Activated T-helper 1 cell treated with anti-CD3 and anti-CD28 coated beads, Interleukin-2, amount 50 U/mL, for 16 hours (primary cell): ENCODE results near the gene ADGRD1.

Source experiments
- DNase-seq, 2 donors: peaks; one replicate each; pipeline ENCODE4 v3.0.0-alpha.2; 2020; ENCODE audit warnings: low read depth in 1 of 2, low spot score in 1 of 2

The ADGRD1 gene

DNA sequence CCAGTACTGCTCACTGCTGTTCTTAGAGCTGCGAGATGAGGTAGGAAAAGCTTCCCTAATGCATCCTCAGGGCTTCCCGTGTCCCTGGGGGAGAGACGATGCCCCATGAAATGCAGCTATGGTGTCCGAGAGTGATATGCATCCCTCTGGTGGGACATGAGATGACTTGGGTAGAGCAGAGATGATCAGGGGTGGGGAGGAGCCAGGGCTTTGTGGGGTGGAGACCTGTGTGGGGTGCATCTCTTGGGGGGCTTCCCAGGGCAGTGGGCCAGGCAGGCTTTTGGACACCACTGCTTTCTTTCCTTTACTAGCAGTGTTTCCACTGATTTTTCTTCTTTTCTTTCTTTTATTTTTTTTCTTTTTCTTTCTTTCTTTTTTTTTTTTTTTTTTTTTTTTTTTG, 147.3 kb downstream of the ADGRD1 start:
- no peak for DNase-seq

DNA sequence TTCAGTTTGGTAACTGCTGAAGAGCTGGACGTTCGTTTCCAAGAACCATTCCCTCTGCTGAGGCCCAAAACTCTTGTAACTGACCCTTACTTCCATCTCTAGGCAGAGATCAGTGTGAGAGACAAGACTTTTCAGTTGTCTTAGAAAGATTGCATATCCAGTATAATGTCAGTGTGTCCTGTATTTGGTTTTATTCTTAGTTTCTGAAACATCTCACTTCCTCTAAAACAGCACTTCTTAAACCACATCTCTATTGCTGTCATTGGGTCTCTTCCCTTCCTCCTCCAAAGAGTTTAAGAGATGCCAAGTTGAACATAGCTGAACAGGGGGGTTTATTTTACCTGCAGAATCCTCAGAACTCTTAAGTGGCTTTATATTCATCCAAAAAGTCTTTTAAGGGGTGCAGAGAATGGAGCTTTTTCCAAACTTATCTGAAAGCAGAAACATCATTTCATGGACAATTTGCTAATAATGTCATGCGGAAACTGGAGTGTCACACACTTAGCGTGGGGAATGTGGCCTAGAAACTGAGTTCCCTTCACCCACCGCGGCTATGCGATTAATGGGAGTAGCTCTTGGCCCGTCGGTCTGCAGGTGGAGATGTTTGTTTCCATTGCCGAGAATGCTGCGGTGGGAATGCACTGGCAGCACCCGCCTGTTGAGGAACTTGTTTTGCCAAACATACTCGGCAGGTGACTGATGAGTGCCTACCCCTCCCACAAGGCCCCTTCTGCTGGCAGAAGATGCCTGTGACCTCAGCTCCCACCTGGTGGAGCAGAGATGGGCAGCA, 148.2 kb downstream of the ADGRD1 start:
- no peak for DNase-seq

DNA sequence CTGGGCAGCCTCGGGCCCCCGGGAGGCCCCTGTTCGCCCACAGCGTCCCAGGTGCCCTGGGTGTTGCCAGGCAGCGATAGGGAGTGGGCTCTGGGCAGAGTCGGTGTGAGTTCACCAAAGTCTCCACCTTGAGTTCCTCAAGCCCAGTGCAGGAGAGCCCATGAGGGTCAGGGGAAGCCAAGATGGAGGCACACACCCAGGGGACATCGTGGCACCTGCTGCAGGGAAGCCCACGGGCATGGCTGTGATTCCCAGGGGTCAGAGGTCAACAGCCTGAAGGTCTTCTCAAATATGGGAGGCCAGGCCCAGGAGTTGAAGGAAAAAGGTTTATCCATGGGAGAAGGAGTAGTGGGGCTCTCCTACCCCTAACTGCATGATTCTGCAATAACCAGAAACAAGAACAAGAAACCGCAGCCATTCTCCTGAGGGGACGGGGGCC, 148.8 kb downstream of the ADGRD1 start:
- DNase-seq, result no peak

DNA sequence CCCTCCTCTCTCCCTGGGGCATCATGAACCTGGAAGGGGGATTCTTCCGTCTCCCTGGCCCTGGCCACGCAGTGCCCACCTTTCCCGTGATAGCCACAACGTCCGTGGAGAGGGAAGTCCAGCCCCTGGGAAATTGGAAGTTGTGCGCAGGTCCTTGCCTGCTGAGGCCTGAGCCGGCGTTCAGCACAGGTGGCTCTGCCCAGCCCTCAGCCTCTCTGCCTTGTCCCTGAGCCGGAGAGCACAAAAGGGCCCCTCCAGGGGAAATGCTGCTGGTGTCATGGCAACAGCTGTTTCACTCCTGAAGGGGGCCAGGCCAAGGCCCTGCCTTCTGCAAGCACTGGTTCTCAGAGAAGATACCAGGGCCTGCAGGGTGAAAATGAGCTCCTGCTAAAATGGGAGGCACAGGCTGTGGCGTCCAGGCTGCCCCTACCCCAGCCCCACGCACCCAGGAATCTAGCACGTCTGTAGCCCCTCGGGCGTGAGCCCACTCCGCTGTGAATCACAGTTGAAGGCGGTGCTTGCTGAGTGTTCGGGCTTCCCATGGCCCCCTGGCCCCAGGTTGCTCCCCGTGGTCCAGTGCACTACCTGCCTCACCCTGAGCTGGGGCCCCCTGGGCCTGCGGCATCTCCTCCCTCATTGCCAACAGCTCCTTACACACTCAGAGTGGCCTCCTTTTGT, 149.4 kb downstream of the ADGRD1 start:
- no peak for DNase-seq

DNA sequence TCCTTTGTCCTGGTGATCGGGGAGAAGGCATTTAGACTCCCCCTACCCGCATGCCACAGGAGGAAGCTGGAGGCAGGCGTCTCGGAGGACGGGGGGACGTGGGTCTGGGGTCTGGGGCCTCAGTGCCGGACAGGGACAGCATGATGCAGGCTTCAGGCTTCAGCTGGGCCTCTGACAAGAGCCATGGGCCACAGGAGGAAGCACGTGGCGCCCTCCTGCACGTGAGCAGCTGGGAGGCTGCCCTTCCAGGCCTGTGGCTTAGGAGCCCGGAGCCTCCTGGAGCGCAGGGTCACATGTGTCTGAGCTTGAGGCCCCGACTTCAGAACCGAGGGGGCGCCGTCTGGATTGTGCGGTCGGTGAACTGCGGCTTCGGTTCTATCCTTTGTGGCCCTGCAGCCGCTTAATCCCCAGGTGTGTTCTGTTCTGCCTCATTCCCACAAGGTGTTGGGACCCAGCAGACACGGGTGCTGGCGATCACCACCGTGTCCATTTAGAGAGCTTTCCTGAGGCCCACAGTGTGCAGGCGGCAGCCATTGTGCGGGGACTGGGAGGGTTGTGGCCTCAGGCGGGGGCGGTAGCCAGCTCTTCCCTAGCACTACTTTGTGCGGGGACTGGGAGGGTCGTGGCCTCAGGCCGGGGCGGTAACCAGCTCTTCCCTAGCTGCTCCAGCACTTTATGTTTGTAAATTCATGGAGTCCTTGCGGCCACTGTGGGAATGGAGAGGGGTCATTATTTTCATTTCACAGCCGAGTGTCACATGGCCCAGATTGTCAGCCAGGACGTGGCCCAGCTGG, 150.2 kb downstream of the ADGRD1 start:
- no peak for DNase-seq

DNA sequence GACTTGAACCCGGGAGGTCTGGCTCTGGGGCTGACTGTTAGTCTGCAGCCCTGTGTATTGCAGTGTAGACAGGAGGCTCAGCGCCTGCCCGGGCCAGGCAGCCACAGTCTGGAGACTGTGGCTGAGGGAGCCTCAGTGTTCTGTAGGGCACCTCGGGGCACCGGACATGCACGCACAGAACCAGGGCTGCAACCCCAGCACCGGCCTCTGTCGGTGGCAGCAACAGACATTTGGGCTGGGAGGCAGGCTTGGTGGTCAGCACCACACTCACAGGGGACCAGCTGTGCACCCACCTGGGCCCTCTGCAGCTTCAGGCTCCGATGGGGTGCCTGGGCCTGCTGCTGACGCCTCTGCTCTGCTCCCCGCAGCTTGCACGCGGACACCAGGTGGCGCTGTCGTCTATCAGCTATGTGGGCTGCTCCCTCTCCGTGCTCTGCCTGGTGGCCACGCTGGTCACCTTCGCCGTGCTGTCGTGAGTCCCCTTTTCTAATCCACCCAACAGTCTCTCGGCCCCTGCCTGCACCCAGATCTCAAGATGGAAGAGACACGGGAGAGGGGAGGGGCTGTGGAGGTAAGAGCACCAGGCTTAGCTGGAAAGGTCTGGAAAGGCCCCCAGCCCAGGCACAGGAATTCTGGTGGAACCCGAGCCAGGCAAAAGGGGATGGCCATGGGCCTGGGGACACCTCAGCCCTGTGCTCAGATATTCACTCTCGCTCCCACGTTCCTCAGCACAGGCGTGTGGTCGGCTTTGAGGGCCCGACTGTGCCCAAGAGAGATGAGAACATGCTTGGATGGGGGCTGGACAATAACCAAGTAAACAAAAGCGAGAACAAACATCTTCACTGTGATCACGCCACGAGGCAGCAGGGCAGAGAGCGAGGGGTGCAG, 151.0 kb downstream of the ADGRD1 start:
- peak; percentile 72 to 75 for DNase-seq

DNA sequence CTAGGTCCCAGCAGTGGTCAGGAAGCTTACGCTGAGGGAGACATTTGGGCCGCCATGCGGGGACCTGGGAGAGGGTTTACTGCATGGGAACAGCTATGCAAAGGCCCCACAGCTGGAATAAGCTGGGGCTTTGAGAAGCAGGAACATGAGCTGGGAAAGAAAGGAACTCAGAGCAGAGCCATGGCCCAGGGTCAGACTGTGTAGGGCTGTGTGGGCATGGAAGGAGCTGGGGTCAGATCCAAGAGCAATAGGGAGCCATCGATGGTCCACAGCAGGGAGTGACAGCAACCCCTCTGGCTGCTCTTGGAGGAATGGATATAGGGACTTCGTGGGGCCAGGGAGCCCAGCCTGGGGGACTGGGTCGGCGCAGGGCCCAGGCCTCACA, 151.6 kb downstream of the ADGRD1 start:
- DNase-seq, result no peak

DNA sequence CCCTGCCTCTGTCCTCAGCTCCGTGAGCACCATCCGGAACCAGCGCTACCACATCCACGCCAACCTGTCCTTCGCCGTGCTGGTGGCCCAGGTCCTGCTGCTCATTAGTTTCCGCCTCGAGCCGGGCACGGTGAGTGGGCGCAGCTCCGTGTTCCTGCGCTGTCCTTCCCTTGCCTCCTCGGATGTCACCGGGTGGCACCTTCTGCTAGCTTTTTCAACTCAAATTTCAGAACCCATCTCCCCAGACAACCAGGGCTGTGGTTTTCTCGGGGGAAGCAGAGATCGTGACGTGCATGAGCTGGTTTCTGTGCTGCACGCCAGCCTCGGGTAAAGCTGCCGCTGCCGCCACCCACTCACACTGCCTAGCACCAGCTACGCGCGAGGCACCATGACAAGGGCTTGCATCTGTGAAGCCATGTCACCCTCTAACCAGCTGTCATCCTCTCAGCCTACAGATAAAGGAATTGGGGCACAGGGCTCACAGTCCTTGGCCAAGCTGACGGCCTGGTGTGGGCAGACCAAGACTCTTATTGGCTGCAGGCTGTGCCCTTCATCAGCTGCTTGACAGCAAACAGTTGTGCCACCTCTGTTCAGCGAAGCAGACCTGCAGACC, 152.1 kb downstream of the ADGRD1 start:
- DNase-seq, result peak in 1 of 2 donors; percentile 9

DNA sequence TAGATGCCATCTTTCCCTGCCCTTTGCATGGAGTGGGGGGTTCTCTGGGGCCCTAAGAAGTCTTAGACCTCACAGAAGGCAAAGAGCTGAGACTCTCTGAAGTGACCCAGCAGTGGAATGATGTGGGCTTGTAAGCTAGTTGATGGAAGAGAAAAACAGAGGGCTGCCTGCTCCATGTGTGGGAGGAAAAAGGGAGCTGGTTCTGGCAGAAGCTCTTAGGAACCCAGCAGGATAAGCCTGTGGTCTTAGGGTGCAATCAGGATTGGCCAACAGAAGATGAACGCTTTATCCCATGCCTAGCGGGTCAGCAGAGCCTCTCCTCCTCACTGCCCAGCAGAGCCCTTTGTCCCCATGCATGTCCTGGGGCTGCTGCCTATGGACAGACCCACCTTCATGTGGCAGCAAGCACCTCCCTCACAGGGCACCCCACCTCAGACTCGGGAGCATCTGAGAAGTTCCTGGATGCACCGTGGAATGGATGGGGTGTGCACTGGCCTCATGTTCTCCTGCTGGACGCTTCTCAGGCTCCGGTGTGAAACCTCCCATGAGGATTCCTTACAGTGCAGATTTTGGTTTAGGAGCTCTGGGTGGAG, 152.7 kb downstream of the ADGRD1 start:
- DNase-seq, result no peak

DNA sequence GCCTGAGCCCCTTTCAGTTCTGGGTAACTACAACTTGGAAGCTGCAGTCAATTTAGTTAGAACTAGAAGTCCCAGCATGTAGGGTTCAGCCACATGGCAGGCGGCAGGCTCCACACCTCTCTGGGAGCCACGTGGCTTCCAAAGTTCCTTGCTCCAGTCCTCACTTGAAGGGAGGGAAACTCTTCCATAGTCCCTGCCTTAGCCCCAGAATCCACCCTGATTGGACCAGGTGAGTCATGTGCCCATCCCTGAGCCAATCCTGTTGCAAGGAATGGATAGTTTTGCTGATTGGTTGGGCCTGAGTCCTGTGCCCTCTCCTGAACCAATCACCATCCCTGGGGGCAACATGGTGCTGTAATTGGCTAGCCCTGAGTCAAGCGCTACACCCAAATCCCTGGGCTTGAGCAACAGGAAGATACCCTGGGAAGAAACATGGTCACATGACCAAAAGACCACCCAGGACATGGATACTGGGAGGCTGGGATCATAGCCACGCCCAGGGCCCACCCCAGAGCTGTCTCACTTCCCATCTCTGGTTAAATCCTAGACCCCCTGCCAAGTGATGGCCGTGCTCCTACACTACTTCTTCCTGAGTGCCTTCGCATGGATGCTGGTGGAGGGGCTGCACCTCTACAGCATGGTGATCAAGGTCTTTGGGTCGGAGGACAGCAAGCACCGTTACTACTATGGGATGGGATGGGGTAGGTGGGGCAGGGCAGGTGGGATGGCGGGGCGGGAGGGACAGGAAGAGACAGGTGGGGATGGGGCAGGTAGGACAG, 154.7 kb downstream of the ADGRD1 start:
- no peak for DNase-seq

DNA sequence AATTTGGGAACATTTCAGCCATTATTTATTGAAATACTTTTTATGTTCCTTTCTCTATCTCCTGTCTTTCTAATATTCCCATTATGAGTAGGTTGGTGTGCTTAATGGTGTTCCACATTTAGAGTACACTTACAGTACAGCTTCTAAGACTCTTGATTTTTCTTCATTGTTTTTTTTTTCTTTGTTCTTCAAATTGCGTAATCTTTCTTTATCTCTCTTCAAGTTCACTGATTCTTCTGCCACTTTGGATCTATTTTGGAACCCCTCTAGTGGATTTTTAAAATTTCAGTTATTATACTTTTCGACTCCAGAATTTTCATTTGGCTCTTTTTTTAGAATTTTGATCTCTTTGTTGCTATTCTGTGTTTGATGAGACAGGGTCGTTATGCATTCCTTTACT, 157.7 kb downstream of the ADGRD1 start:
- no peak for DNase-seq

DNA sequence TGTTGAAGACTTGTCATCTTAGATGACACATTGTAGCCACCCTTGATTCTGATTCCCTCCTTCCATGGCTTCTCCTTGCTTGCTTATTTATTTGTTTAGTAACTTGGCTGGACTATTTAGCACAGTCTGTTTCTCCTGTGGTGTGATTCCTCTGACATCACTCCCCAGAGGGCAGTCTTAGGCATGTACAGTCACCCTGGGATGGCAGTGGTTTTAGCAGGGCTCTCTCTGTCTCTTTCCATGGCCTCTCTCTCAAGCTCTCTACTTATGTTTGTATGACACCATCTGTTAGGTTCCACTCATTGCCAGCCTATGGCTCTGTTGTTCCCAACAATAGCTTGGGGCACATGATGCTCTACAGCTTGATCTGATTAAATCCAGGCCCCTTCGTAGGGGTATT, 158.3 kb downstream of the ADGRD1 start:
- DNase-seq, result no peak

DNA sequence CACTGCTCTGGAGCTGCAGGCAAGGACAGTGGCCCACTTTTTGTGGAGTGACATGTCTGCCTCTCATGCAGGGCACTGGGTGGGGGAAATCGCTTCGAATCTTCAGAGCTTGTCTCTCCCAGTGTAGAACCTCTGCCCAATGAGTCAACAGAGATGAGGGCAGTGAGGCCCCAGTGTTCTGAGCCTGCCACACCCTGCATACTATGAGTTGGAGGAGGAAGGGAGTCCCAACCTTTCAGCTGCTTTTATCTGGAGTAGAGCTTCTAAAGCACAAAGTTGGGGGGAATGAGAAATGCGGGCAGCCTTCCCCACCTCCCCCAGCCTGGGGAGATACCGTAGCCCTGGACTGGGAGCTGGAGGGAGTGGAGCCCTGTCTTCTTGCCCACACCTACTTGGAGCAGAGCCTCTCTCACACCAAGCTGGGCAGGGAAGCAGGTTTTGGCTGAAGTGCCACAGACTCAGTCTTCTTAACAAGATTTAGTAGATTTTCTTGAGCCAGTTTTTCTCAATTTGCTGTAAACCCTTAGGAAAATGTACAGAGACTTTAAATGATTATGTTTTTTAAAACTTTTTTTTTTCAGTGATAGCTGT, 159.1 kb downstream of the ADGRD1 start:
- DNase-seq, result no peak

DNA sequence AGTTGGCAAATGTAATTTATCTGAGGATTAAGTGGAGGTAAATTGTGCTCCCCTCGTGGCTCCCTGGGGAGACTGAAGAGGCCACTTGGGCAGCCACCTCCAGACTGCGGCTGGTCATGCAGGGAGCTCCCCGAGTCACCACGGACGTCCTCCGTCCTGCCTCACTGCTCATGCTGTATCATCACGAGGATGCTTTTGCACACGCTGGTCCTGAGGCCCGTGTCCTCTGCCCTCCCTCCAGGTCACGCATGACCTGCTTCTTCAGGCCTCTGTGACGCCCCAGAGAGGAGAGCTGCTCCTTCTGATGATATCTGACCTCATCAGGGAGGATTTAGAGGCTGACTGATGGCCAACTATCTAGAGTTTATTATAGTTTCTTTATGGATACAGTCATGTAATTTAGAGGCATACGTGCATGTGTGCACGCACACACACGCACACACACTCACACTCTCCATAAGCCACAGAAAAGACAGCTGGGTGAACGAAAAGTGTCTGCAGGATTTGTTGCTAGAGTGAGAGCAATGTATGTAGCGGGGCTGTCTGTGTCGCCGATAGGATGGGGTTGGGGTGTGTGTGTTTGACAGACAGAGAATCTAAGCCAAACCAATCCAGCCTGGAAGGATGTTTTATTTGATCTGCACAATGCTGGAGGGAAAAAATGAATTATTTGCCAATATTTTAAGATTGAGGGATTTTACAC, 160.0 kb downstream of the ADGRD1 start:
- no peak for DNase-seq

DNA sequence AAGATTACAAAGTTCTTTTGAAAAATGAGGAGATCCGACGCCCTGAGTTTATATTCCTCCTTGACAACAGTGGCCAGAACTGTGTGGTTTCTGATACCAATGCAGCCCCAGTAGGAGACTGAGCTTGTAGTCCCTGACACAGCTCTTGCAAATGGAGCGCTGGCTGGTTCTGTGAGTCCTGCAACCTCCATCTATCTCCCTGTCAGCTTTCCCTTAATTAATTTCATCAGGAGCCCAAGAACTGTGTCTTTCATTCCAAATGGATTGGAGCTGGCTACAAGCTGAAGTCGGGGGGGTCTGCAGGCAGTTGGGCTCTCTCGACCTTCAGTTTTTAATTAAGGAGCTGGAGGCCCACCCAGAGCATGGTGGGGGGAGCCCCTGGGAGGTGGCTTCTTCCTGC, 160.6 kb downstream of the ADGRD1 start:
- no peak for DNase-seq

DNA sequence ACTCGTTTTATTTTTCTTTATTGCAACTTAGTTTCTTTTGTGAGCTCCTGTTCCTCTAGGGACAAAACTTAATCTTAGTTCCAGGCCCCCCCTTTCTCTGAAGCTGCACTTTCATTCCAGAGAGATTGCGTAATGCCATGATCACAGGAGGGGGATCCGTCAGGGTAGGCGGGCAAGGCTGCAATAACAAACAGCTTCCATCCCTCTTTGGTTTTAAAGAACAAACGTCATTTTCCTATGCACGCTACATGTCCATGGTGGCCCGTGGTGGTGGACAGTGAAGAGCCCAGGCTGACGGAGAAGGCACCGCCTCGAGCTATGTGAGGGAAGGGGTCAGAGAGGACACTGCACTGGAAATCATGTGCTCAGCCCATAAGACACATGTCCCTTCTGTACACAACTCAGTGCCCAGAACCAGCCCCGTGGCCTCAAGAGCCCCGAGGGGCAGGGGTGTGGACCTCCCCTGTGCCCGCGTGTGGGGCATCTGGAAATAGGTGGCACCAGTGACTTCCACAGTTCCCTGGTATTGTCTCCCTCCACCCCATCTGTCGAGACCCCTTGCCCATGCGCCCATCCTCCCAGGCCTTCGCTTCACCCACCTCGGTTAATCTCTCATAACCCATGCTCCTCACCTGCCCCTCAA, 161.4 kb downstream of the ADGRD1 start:
- no peak for DNase-seq

DNA sequence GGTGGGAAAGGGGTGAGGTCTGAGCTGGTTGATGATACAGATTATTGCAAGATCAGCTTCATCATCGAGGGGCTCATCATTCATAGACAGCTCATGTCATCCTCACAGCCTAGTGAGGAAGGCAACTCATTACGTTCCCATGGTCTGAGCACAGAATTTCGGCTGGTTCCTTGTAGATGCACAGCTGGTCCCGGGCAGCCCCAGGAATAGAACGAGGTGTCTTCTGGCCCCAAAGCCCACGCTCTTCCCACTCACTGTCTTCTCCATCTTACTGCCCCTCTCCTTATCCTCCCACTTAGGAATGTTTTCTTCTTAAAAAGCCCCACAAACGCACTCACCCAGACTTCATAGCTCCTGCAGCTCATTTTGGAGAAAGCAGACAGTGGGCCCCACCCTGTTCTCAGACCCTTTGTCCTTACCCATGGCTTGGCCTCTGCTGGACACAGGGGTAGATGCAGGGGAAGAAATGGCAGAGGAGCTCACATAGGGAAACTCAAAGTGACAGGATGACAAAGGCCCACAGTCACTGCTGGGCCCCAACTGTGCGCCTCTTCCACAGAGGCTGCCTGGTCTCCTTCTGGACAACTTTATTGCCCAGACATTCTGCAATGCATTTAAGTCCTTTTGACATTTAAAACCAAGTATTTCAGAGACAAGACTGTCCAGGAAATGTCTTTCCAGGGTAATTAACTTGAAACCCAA, 162.2 kb downstream of the ADGRD1 start:
- DNase-seq, result no peak
